ENCODE results near the gene TMPRSS4. TPM values are rescaled to one million over a fixed set of nuclear protein-coding genes. Genes with fewer than 3 reads are reported as not detected.
A peak's percentile ranks its signal among the peaks of the same experiment; 100 is the strongest.

TMPRSS4 gene
- total RNA-seq, 2 donors from 2014 or later = not detected

DNA sequence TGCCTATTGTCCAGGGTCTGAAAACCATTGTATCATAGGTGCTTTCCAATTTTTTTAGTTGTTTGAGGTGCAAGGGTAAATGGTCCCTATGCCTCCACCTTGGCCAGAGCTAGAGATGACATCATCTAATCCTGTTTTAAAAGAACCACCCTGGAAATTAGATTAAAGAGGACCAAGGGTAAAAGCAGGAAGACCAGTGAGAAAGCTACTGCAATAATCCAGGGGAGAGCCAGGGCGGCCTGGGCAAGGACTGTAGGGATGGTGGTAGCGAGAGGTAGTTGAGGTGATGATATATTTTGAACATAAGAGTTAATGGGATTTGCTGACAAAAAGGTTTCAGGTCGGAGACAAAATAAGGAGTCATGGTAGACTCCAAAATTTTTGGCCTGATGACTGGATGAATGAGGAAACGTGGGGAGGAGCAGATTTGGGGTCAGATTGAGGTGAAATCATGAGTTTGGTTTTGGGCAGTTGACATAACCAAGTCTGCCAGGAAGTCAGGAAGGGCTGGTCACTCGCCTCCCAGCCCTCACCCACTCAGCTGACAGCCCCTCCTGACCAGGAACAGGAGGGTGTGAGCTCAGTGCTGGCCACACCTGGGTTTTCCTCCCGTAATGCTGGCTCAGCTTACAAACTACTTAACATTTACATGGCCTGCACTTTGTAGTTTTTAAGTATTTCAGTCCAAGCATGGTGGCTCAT, 52.7 kb downstream of the TMPRSS4 start:
- no peak for ATAC-seq
- no peak overlapping the region for H3K27ac Mint-ChIP-seq
- H3K27me3 Mint-ChIP-seq = peaks cover 31% of the 10 kb centered on the region
- DNase-seq = no peak
- no peaks in the 10 kb centered on the region for H3K4me1 Mint-ChIP-seq
- H3K36me3 Mint-ChIP-seq (ENCODE audit: low read depth) = no peaks in the 10 kb centered on the region
- H3K4me3 Mint-ChIP-seq = no peak overlapping the region
- H3K9me3 ChIP-seq (ENCODE audit: control insufficient read depth, low read length, poor library complexity, severe bottlenecking) = no peaks in the 10 kb centered on the region

DNA sequence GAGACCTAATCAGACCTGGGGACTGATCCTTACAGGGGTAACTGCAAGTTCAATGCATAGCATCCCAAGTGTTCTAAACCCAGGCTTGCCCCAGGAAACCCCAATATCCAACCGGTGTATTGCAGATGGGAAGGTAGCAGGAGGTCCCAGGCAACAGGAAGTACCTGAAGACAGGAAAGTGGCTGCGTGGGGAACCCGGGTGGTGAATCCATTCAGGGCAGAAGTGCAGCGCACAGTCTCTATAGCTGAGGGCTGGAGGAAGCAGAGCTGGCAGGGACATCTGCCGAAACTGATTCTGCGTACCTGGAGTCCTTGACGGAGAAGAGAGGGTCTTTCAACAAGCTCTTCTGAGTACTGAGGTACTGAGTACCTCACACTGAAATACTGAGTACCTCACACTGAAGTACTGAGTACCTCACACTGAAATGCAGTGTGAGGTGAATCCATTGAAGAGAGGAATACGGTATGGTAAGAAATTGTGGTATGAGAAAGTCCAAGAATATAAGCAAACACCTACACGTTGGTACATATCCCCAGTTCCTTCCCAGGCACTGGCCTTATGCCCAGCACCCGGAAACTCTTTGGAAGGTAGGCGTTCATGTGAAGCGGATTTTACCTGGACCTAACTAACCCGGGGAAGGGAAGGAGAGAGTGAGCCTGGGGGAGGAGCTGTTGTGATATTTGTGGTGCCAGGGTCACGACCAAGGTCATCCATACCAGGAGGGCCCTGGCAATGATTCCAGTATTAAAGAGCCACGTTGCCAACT, 55.7 kb downstream of the TMPRSS4 start:
- Mint-ChIP-seq H3K4me3 (no peak overlapping the region), H3K4me1 (peaks cover 3% of the 10 kb centered on the region), H3K27ac (no peak overlapping the region), H3K27me3 (peaks cover 34% of the 10 kb centered on the region), H3K36me3 (ENCODE audit: low read depth) (no peaks in the 10 kb centered on the region)
- DNase-seq (no peak), ATAC-seq (no peak)
- no peaks in the 10 kb centered on the region for H3K9me3 ChIP-seq (ENCODE audit: control insufficient read depth, low read length, poor library complexity, severe bottlenecking)

DNA sequence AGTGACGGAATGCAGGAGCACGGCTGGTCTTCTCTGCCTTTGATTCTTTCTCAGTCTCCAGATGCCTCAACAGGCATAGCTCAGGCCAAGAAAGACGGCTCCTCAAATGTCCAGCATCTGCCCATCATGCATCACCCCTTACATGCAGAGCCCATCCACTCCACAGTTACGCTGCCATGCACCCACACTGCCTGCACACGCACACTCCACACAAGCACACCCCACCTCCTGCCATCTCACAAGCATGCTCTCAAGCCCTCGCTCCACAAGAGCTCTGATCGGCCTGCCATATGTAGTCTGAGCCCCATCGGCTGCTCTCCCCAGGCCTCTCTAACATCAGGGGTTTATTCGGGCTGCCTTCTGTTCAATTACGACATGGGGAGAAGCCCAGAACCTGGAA, 56.9 kb downstream of the TMPRSS4 start:
- Mint-ChIP-seq H3K4me3 (no peak overlapping the region), H3K27me3 (peaks cover 40% of the 10 kb centered on the region), H3K36me3 (ENCODE audit: low read depth) (no peaks in the 10 kb centered on the region), H3K4me1 (peaks cover 3% of the 10 kb centered on the region), H3K27ac (no peak overlapping the region)
- no peak for ATAC-seq
- H3K9me3 ChIP-seq (ENCODE audit: control insufficient read depth, low read length, poor library complexity, severe bottlenecking) = no peaks in the 10 kb centered on the region
- DNase-seq = no peak

DNA sequence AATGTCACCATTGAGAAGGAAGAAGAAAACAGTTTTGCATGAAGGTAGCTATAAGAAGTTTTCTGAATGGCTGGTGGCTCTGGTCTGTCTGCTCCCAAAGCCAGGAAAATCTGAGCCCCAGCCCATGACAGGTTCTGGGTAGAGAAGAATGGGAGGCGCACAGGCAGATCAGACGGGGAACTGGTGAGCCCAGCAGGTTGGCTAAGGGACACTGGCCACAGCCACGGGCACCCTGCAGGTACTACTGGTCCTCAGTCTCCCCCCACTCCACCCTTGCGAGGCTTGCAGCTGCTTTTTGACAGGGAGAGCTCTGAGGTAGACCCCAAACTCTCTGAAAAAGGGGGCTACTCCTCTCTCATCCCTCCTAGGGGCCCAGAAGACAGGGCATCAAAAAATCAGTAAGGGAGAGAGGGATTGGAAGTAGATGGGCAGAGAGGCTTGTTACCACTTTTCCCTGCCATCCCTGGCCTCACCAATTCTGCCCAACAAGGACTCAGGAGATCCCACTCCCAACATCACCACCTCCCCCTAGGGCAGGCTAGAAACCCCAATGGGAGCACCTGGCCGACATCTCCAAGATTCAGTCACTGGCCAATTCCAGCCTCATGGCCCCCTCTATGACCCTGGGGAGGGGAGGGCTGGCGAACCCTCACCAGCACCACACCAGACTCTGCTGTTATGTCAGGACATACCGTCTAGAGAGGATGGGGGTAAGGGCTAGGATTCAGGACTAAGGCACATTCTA, 58.3 kb downstream of the TMPRSS4 start:
- no peak for ATAC-seq
- Mint-ChIP-seq H3K27ac (no peak overlapping the region), H3K4me3 (no peak overlapping the region), H3K36me3 (ENCODE audit: low read depth) (no peaks in the 10 kb centered on the region), H3K4me1 (peaks cover 3% of the 10 kb centered on the region), H3K27me3 (peaks cover 50% of the 10 kb centered on the region)
- H3K9me3 ChIP-seq (ENCODE audit: control insufficient read depth, low read length, poor library complexity, severe bottlenecking) = no peaks in the 10 kb centered on the region
- no peak for DNase-seq

DNA sequence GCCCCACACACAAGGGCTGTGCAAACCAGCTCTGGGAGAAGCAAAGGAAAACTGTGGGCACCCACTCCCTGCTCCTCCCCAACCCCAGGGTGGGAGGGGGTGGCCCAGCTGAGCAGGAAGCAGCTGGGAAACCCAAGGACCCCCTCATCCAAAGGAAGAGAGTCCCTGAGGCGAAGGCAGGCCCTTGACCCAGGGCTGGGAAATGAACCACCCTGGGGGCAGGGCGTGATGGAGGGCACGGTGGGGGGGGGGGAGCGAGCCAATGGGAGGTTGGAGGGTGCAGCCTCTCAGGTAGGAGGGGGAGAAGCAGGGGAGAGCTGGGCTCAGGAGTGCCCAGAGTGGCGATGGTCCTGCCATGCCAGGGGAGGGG, 58.9 kb downstream of the TMPRSS4 start:
- Mint-ChIP-seq H3K27me3 (peaks cover 56% of the 10 kb centered on the region), H3K27ac (no peak overlapping the region), H3K36me3 (ENCODE audit: low read depth) (no peaks in the 10 kb centered on the region), H3K4me1 (peaks cover 3% of the 10 kb centered on the region), H3K4me3 (no peak overlapping the region)
- DNase-seq (no peak), ATAC-seq (no peak)
- no peaks in the 10 kb centered on the region for H3K9me3 ChIP-seq (ENCODE audit: control insufficient read depth, low read length, poor library complexity, severe bottlenecking)

DNA sequence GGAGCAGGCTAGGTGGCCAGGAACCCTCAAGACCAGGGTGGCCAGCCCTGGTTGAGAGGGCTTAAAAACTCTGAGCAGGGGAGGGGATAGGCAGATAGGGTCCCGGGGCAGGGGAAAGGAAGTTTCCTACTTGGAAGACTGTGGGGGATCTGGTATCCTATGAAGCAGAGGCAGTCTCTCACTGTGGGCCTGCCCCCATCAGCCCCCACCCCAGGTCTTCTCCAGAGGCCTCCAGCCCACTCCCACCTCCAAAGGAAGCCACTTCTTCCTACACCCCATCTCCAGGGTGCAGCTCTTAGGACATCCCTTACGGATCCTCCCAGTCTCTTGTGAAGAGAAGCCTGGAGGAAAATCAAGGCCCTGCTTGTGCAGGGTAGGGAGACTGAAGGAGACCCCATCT, 59.5 kb downstream of the TMPRSS4 start:
- Mint-ChIP-seq H3K4me1 (peaks cover 3% of the 10 kb centered on the region), H3K36me3 (ENCODE audit: low read depth) (no peaks in the 10 kb centered on the region)

DNA sequence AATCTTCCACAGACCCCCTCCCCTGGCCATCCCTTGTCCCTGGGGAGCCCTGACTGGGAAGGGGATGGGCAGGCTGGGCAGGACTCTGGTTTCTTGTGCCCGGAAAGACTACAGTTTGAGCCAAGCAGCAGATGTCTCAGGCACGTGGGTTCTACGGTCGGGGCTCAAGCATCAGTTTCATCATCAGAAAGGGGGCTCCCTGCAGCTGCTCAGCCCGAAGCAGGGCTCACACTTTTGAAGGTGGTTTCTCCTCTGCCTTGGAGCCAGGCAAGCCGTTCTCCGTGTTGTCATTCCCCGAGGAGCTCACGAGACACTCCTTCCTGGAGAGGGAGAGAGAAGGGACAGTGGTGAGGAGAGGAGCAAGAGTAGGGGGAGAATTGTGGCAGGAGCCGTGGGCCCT, 59.9 kb downstream of the TMPRSS4 start:
- no peaks in the 10 kb centered on the region for H3K9me3 ChIP-seq (ENCODE audit: control insufficient read depth, low read length, poor library complexity, severe bottlenecking)
- peaks cover under 1% of the 10 kb centered on the region for H3K36me3 Mint-ChIP-seq (ENCODE audit: low read depth)
- H3K4me1 Mint-ChIP-seq = peaks cover 3% of the 10 kb centered on the region
- ATAC-seq = no peak
- H3K27me3 Mint-ChIP-seq = peaks cover 60% of the 10 kb centered on the region
- no peak for DNase-seq
- H3K27ac Mint-ChIP-seq = no peak overlapping the region
- no peak overlapping the region for H3K4me3 Mint-ChIP-seq

More for the DNA sequence above, 59.5 kb downstream of the TMPRSS4 start:
- Mint-ChIP-seq H3K27ac (no peak overlapping the region), H3K27me3 (peaks cover 60% of the 10 kb centered on the region), H3K4me3 (no peak overlapping the region)
- ATAC-seq (no peak), DNase-seq (no peak)
- H3K9me3 ChIP-seq (ENCODE audit: control insufficient read depth, low read length, poor library complexity, severe bottlenecking) = no peaks in the 10 kb centered on the region

DNA sequence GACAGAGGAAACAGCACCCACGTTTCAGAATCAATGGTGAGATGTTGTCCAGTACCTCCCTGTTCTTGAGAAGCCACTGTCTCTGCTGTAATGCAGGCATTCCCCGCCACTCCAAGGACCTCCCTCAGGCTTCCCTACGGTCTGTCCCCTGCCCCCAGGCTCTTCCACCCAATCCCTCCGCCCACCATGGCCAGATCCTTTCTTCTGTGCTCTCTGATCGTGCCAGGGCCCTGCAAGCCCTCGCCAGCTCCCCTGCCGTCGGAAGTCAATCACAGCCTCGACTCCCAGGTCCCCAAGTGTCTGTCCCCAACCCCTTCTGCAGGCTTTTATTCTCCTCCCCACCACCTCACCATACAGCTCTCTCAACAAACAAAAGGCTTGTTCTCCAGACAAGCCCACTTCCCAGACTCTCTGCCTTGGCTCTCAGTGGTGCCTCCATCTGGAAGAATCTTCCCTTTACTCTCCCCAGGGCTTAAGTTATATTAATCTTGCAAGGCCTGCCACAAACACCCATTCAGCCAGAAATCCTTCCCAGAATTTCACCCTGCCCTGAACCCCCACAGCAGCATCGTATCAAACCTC, 62.1 kb downstream of the TMPRSS4 start:
- ATAC-seq = no peak
- Mint-ChIP-seq H3K4me1 (peaks cover 10% of the 10 kb centered on the region), H3K27ac (peak overlapping the region; percentile 6), H3K4me3 (no peak overlapping the region), H3K36me3 (ENCODE audit: low read depth) (peaks cover 7% of the 10 kb centered on the region), H3K27me3 (peaks cover 79% of the 10 kb centered on the region)
- DNase-seq = no peak
- H3K9me3 ChIP-seq (ENCODE audit: control insufficient read depth, low read length, poor library complexity, severe bottlenecking) = no peaks in the 10 kb centered on the region

DNA sequence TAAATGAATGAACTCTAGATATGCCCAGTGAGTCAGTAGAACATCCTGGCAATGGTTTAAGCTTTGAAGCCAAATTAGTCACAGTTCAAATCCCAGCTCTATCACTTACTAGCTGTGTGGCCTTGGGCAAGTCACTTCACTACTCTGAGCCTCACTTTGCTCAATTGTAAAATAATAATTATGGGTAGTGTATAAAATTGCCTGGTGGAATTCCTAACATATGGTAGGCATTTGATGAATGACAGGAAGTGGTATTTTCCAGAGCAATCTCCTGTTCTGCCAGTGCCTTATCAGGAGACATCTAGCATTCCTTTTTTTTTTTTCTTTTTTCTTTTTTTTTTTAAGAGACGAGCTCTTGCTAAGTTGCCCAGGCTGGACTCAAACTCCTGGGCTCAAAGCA, 62.7 kb downstream of the TMPRSS4 start:
- H3K9me3 ChIP-seq (ENCODE audit: control insufficient read depth, low read length, poor library complexity, severe bottlenecking) = no peaks in the 10 kb centered on the region
- Mint-ChIP-seq H3K36me3 (ENCODE audit: low read depth) (peaks cover 9% of the 10 kb centered on the region), H3K4me1 (peaks cover 10% of the 10 kb centered on the region), H3K27me3 (peaks cover 79% of the 10 kb centered on the region), H3K27ac (no peak overlapping the region), H3K4me3 (no peak overlapping the region)
- no peak for DNase-seq
- ATAC-seq = no peak

DNA sequence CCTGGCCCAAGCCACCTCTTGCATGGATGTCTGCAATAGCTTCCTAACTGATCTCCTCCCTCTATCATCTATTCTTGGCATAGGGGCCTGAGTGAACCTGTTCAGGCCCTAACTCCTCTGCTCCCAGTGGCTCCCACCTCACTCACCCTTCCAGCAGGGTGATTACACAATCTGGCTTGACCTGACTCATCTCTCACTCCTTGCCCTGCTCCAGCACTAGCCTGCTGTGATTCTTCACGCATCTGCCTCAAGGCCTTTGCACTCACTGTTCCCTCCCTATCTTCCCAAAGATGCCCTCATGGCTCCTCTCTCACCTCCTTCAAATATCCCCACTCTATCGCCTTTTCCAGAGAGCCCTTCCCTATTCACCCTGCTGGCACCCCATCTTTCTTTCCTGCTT, 65.2 kb downstream of the TMPRSS4 start:
- H3K9me3 ChIP-seq (ENCODE audit: control insufficient read depth, low read length, poor library complexity, severe bottlenecking) = no peaks in the 10 kb centered on the region
- Mint-ChIP-seq H3K36me3 (ENCODE audit: low read depth) (peaks cover 9% of the 10 kb centered on the region), H3K4me1 (peaks cover 12% of the 10 kb centered on the region), H3K27ac (peak overlapping the region; percentile 14), H3K4me3 (no peak overlapping the region), H3K27me3 (peaks cover 75% of the 10 kb centered on the region)
- ATAC-seq (no peak), DNase-seq (no peak)

DNA sequence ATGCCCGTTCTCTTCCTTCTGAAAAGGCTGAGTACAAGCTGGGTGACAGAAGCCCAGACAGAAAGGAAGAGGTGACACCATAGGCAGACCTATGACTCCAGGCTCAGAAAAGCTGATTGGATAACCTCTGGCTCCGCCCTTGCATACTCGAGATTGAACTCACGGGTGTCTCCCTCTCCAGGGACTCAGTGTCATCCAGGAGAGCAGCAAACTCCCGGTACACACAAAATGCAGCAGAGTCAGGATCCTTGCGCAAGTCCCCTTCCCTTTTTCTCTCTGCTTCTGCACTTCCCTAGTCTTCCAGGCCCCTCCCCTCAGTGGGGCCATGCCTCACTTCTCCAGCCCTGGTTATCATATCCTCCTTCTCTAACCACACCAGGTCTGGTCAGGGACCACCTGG, 65.9 kb downstream of the TMPRSS4 start:
- Mint-ChIP-seq H3K27me3 (peaks cover 71% of the 10 kb centered on the region), H3K36me3 (ENCODE audit: low read depth) (peaks cover 9% of the 10 kb centered on the region), H3K27ac (peak overlapping the region; percentile 14), H3K4me1 (peaks cover 12% of the 10 kb centered on the region), H3K4me3 (no peak overlapping the region)
- ATAC-seq (no peak), DNase-seq (no peak)
- H3K9me3 ChIP-seq (ENCODE audit: control insufficient read depth, low read length, poor library complexity, severe bottlenecking) = no peaks in the 10 kb centered on the region

DNA sequence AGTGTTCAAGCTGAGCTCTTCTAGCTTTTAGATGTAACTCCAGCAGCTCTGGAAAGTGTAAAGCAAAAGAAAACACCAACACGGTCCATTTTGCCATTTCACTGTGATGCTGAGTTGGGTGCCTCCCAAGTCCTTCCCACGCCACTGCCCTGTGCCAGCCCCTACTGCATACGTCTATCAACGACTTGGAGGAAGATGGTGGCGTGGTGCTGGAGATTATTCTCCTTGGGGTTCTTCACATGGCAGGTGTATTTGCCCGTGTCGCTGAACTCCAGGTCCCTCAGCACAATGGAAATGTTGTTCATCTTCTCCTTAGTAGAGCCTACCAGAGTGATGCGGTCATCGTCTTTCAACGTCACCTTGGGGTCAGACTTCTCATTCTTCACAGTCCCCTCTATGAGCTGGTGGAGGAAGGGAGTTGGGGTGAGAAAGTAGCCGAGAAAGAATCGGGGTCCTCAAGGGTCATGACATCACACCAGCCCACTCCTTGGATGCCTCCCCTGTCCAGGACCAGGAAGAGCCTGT, 66.8 kb downstream of the TMPRSS4 start:
- no peak for DNase-seq
- H3K4me3 Mint-ChIP-seq = no peak overlapping the region
- peaks cover 12% of the 10 kb centered on the region for H3K4me1 Mint-ChIP-seq
- H3K27ac Mint-ChIP-seq = peak overlapping the region; percentile 8
- no peak for ATAC-seq
- peaks cover 62% of the 10 kb centered on the region for H3K27me3 Mint-ChIP-seq
- H3K9me3 ChIP-seq (ENCODE audit: control insufficient read depth, low read length, poor library complexity, severe bottlenecking) = no peaks in the 10 kb centered on the region
- H3K36me3 Mint-ChIP-seq (ENCODE audit: low read depth) = peaks cover 9% of the 10 kb centered on the region

Measured in T-helper 17 cell (primary cell).